ENCODE measurements around the gene ZNF117.
"Not testable (repeated sequence)": the region's sequence is repeated elsewhere in the genome, so short reads cannot be mapped to it uniquely, and the experiment has no call there.

The ZNF117 gene

GRCh38 chr7:64990936-64991335, at the start of gene ZNF117:
Gene ZNF117 (minus strand): TSS chr7:64991036.
- no peak for DNase-seq

GRCh38 chr7:65038767-65039166, 47.9 kb upstream of the ZNF117 start:
- DNase-seq = peak; percentile 62

GRCh38 chr7:65037740-65038688, 47.2 kb upstream of the ZNF117 start:
- peak; percentile 90 for DNase-seq

- DNase-seq = not testable (repeated sequence)
Observed at GRCh38 chr7:65036526-65036925, 45.7 kb upstream of the ZNF117 start.

GRCh38 chr7:65035469-65035868, 44.6 kb upstream of the ZNF117 start:
- not testable (repeated sequence) for DNase-seq

- DNase-seq = not testable (repeated sequence)
Observed at GRCh38 chr7:65034120-65034782, 43.4 kb upstream of the ZNF117 start.

GRCh38 chr7:65033391-65033790, 42.6 kb upstream of the ZNF117 start:
- DNase-seq = not testable (repeated sequence)

GRCh38 chr7:65025023-65025422, 34.2 kb upstream of the ZNF117 start:
- DNase-seq = not testable (repeated sequence)

- DNase-seq = not testable (repeated sequence)
Observed at GRCh38 chr7:65020978-65021377, 30.1 kb upstream of the ZNF117 start.

GRCh38 chr7:65009881-65010280, 19.0 kb upstream of the ZNF117 start:
- DNase-seq = not testable (repeated sequence)

- DNase-seq = not testable (repeated sequence)
Observed at GRCh38 chr7:65009394-65009793, 18.6 kb upstream of the ZNF117 start.

- DNase-seq = not testable (repeated sequence)
Observed at GRCh38 chr7:65007036-65007435, 16.2 kb upstream of the ZNF117 start.

GRCh38 chr7:65006094-65006992, 15.5 kb upstream of the ZNF117 start, which contains the start of gene ERV3-1:
Gene ERV3-1 (minus strand): TSS chr7:65006687. CDS start chr7:64993026, 13,661 bp downstream.
- DNase-seq = peak; percentile 95

- DNase-seq = no peak
Observed at GRCh38 chr7:65004575-65004974, 13.7 kb upstream of the ZNF117 start.

GRCh38 chr7:65002972-65003585, 12.2 kb upstream of the ZNF117 start:
- DNase-seq = no peak

- no peak for DNase-seq
Observed at GRCh38 chr7:65001291-65001814, 10.5 kb upstream of the ZNF117 start.

GRCh38 chr7:64999165-65000004, 8.5 kb upstream of the ZNF117 start:
- no peak for DNase-seq

GRCh38 chr7:64998865-64999164, 8.0 kb upstream of the ZNF117 start:
- no peak for DNase-seq

GRCh38 chr7:64997927-64998391, 7.1 kb upstream of the ZNF117 start:
- no peak for DNase-seq

GRCh38 chr7:64997164-64997908, 6.5 kb upstream of the ZNF117 start:
- no peak for DNase-seq
